ENCODE results near the gene RGS16.

Gene RGS16

DNA sequence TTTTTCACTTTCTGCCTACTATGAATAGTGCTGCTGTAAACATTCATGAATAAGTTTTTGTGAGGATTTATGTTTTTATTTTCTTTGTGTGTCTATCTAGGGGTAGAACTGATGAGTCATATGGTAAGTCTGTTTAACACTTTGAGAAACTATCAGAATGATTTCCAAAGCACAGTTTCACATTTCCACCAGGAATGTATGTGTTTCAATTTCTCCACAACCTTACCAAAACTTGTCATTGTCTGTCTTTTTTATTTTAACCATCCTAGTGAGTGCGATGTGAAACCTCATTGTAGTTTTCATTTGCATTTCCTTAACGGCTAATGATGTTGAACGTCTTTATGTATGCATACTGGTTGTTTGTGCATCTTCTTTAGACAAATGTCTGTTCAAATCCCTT is 38.7 kb downstream of the RGS16 start:
- no peaks in the 10 kb centered on the region for H3K36me3 ChIP-seq
- no peaks in the 10 kb centered on the region for H3K27me3 ChIP-seq
- no peaks in the 10 kb centered on the region for H3K4me1 ChIP-seq
- TF ChIP-seq, protein P1, sequence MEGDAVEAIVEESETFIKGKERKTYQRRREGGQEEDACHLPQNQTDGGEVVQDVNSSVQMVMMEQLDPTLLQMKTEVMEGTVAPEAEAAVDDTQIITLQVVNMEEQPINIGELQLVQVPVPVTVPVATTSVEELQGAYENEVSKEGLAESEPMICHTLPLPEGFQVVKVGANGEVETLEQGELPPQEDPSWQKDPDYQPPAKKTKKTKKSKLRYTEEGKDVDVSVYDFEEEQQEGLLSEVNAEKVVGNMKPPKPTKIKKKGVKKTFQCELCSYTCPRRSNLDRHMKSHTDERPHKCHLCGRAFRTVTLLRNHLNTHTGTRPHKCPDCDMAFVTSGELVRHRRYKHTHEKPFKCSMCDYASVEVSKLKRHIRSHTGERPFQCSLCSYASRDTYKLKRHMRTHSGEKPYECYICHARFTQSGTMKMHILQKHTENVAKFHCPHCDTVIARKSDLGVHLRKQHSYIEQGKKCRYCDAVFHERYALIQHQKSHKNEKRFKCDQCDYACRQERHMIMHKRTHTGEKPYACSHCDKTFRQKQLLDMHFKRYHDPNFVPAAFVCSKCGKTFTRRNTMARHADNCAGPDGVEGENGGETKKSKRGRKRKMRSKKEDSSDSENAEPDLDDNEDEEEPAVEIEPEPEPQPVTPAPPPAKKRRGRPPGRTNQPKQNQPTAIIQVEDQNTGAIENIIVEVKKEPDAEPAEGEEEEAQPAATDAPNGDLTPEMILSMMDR (IDR thresholded peaks at IDR 0.05) = no peak
- H3K9me3 ChIP-seq = peaks cover 0 to 5% (median 0%) of the 10 kb centered on the region in 3 donors
- no peak for DNase-seq
- H3K4me3 ChIP-seq = no peak overlapping the region
- intact Hi-C loops (cut with DNase I; ENCODE audit: low total_unique reads) = no loop called here
- H3K27ac ChIP-seq = no peak overlapping the region

DNA sequence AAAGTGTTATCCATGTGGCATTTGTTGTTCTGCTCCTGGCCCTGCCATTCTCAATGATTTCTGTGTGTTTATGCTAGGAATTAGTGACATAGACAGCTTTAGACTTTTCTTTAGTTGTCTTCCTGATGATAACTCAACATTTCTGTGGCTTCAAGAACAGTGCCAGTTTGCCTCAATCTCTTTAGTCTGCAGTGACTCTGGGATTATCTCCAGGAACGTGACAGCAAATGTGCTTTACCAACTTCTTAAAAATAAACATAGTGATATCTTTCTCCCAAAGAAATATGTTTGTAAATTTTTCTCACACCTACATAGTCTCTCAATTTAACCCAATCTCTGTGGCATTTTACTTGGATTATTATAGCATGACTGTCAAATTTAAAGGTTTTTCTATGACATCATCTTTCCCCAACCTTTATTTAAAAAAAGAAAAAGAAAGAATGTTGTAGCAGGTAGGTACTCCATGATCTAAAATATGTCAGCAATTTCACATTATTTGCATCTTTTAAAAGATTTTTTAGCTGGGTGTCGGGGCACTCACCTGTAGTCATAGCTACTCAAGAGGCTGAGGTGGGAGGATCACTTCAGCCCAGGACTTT is 39.7 kb downstream of the RGS16 start:
- Histone ChIP-seq H3K4me3 (no peak overlapping the region), H3K36me3 (no peaks in the 10 kb centered on the region), H3K27ac (no peak overlapping the region), H3K4me1 (no peaks in the 10 kb centered on the region), H3K9me3 (peaks cover 0 to 5% (median 0%) of the 10 kb centered on the region in 3 donors), H3K27me3 (no peaks in the 10 kb centered on the region)
- TF ChIP-seq, protein P1 (IDR thresholded peaks at IDR 0.05) = no peak
- intact Hi-C loops (cut with DNase I; ENCODE audit: low total_unique reads) = no loop called here
- no peak for DNase-seq

DNA sequence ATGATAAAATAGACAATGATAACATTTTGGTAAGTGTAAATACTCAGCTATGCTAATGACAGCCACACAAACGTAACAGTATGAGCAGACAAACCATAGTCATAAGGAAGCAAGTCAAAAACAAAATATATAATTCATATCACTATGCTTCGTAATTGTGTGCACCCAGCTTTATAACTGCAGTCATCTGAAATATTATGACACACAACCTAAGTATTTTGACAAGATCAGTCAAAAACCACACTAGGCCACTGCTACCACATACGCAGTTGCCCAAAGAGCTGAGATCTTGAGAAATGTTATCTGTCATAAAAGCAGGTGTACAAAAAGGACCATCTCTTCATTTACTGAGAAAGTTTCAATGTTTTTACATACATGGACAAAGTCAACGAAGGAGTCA is 41.1 kb downstream of the RGS16 start:
- intact Hi-C loops (cut with DNase I; ENCODE audit: low total_unique reads) = no loop called here
- TF ChIP-seq, protein P1 (IDR thresholded peaks at IDR 0.05) = no peak

DNA sequence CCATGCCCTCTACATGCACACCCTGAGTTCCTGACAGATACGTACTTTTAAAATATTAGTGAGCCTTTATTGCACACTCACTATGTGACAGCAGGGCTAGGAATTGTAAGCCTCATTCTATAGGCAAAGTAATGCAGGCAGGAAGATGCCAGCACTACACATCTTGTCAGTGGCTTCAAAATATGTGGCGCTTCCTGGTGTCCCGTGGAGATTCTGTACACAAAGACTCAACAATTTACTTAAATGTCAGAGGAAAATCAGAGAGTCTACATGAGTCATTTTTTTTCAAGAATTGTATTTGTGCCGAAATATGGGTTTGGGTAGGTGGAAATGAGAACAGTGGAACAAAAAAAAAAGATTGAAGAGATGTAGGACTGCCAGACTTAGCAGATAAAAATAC is 42.7 kb downstream of the RGS16 start:
- TF ChIP-seq, protein P1 (IDR thresholded peaks at IDR 0.05) = no peak
- Histone ChIP-seq H3K27ac (no peak overlapping the region), H3K4me1 (no peaks in the 10 kb centered on the region), H3K9me3 (peaks cover 0 to 4% (median 0%) of the 10 kb centered on the region in 3 donors), H3K27me3 (no peaks in the 10 kb centered on the region), H3K36me3 (no peaks in the 10 kb centered on the region), H3K4me3 (no peak overlapping the region)
- no peak for DNase-seq
- intact Hi-C loops (cut with DNase I; ENCODE audit: low total_unique reads) = no loop called here

More for the DNA sequence above, 41.1 kb downstream of the RGS16 start:
- H3K27me3 ChIP-seq = no peaks in the 10 kb centered on the region
- H3K36me3 ChIP-seq = no peaks in the 10 kb centered on the region
- H3K4me1 ChIP-seq = no peaks in the 10 kb centered on the region
- H3K4me3 ChIP-seq = no peak overlapping the region
- no peak overlapping the region for H3K27ac ChIP-seq
- DNase-seq = no peak
- H3K9me3 ChIP-seq = peaks cover 0 to 5% (median 0%) of the 10 kb centered on the region in 3 donors

DNA sequence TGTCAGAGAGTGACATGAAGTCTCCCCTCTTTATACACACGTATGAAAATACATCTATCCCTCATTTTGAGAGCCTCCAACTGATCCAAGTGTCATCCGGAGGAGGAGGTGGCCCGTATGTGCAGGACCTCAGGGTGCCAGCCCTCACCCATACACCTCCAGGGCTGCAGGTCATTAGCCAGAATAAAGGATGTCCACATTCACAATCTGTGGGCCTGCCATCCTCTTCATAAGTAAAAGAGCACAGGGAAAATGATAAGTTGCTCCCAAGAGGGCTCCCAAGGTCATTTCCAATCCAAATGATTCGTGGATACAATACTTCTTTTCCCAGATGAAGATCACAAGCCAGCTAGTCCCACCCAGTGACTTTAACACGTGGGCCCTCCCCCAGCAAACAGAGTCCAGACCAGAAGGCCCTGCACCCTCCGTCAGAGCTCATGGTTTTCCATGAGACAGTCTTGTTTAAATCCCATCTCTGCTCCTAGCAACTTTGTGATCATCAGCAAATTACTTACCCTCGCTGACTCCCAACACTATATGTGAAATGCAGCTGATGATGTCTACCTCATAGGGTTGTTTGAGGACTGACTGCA is 43.7 kb downstream of the RGS16 start:
- no peaks in the 10 kb centered on the region for H3K9me3 ChIP-seq
- no peak for DNase-seq
- TF ChIP-seq, protein P1 (IDR thresholded peaks at IDR 0.05) = no peak
- no peaks in the 10 kb centered on the region for H3K4me1 ChIP-seq
- intact Hi-C loops (cut with DNase I; ENCODE audit: low total_unique reads) = no loop called here
- H3K4me3 ChIP-seq = no peak overlapping the region
- H3K36me3 ChIP-seq = no peaks in the 10 kb centered on the region
- H3K27me3 ChIP-seq = no peaks in the 10 kb centered on the region
- no peak overlapping the region for H3K27ac ChIP-seq

All from tibial artery (tissue), 4 donors.